HepG2 (cell line): ENCODE results near the gene ZNF99. TPM values are rescaled to one million over a fixed set of nuclear protein-coding genes. Genes with fewer than 3 reads are reported as not detected.

Source experiments
- ATAC-seq: fragments of 200-7000 bp; cut with Tn5 transposase; 3 replicates; pipeline ENCODE4 v1.9.1; 2020; ENCODE audit warnings: mild to moderate bottlenecking, moderate library complexity
- BruUV-seq: library from RNA; stranded (reverse); fragments of 400-500 nt; replicated peaks from 2 replicates; lab custom pipeline; 2021; lab: Mats Ljungman, UMichigan
- CTCF ChIA-PET: fragments of 300-600 bp; formaldehyde crosslinking; extraction: SDS; loops from one replicate; lab custom pipeline; 2021; ENCODE audit warnings: low total read pairs, inconsistent platforms, low intra/inter-chr PET ratio; lab: Yijun Ruan, JAX
- POLR2A ChIA-PET: fragments of 350-600 bp; sonication (Branson Sonifier 250); formaldehyde crosslinking; loops from one replicate; lab custom pipeline; 2020; ENCODE audit warnings: antibody characterized with exemption, inconsistent platforms; lab: Yijun Ruan, JAX
- DNase-seq: peaks from one replicate; pipeline ENCODE4 v3.0.0-alpha.2; 2015; ENCODE audit warnings: low spot score
- FAIRE-seq: peaks from 3 replicates; lab custom pipeline; 2011; peaks lifted over from hg19 to GRCh38; lab: Jason Lieb, UNC
- H2AFZ ChIP-seq: one replicate; pipeline ENCODE4 v1.6.1; 2011; ENCODE audit warnings: low read length, inconsistent platforms
- H3K27ac ChIP-seq: fragments of 300-600 bp; 3 replicates; pipeline ENCODE4 v1.8.0; 2011; ENCODE audit warnings: mixed run types, mild to moderate bottlenecking, mixed read lengths, low read length, inconsistent platforms; ENCODE audit not compliant: insufficient read depth; ENCODE audit errors: extremely low read length
- H3K27me3 ChIP-seq, 2 experiments: fragments of 200-600 bp in 1 of 2; 2 replicates in 1 of 2; 3 replicates in 1 of 2; pipeline versions ENCODE4 v1.6.0 to v1.8.0; 2011; ENCODE audit warnings: low read length in 2 of 2, mild to moderate bottlenecking in 2 of 2, moderate library complexity in 2 of 2, inconsistent platforms in 1 of 2; ENCODE audit not compliant: insufficient read depth in 2 of 2, control insufficient read depth in 1 of 2
- H3K36me3 ChIP-seq, 2 experiments: fragments of 200-600 bp in 1 of 2; replicated peaks in 1 of 2; 2 replicates in 1 of 2; 3 replicates in 1 of 2; pipeline versions ENCODE4 v1.5.1 to v1.8.0; 2011; ENCODE audit warnings: low read length in 2 of 2, inconsistent platforms in 1 of 2; ENCODE audit not compliant: insufficient read depth in 2 of 2, control insufficient read depth in 1 of 2
- H3K4me1 ChIP-seq: 2 replicates; pipeline ENCODE4 v1.5.1; 2012; ENCODE audit warnings: low read length, inconsistent platforms; ENCODE audit not compliant: insufficient read depth
- H3K4me2 ChIP-seq: 2 replicates; pipeline ENCODE4 v1.6.0; 2011; ENCODE audit warnings: low read depth, low read length, inconsistent platforms
- H3K4me3 ChIP-seq, 3 experiments: fragments of 200-600 bp in 1 of 3; sonication (generic), shearing (Covaris generic) in 1 of 3; replicated peaks in 1 of 3; 2 replicates each; pipeline ENCODE4 v1.5.1; 2011 to 2016; ENCODE audit warnings: low read length in 3 of 3, inconsistent platforms in 2 of 3, low read depth in 2 of 3, mild to moderate bottlenecking in 2 of 3, control low read depth in 1 of 3, mixed read lengths in 1 of 3; ENCODE audit not compliant: insufficient read depth in 1 of 3
- H3K79me2 ChIP-seq: one replicate; pipeline ENCODE4 v1.6.1; 2011; ENCODE audit warnings: low read length, inconsistent platforms; ENCODE audit not compliant: insufficient read depth
- H3K9ac ChIP-seq: 2 replicates; pipeline ENCODE4 v1.6.0; 2011; ENCODE audit warnings: mild to moderate bottlenecking, low read depth, low read length, inconsistent platforms; ENCODE audit not compliant: insufficient read depth
- H3K9me3 ChIP-seq: 2 replicates; pipeline ENCODE4 v1.5.1; 2012; ENCODE audit warnings: mild to moderate bottlenecking, low read length
- H4K20me1 ChIP-seq: 2 replicates; pipeline ENCODE4 v1.6.0; 2011; ENCODE audit warnings: inconsistent platforms, mild to moderate bottlenecking, low read length, moderate library complexity; ENCODE audit not compliant: insufficient read depth
- ADNP ChIP-seq: sonication (generic); formaldehyde crosslinking; IDR thresholded peaks from 2 replicates; pipeline ENCODE4 v1.4.0; 2020; ENCODE audit warnings: missing genetic modification reagents
- AHDC1 ChIP-seq: sonication (generic); formaldehyde crosslinking; IDR thresholded peaks from 2 replicates; pipeline ENCODE4 v1.5.1; 2020; ENCODE audit warnings: mild to moderate bottlenecking, missing genetic modification reagents, borderline replicate concordance
- ELF4 ChIP-seq: sonication (generic); formaldehyde crosslinking; IDR thresholded peaks from 2 replicates; pipeline ENCODE4 v1.5.0; 2020; ENCODE audit warnings: missing genetic modification reagents, mild to moderate bottlenecking, moderate library complexity, borderline replicate concordance
- GABPB1 ChIP-seq: IDR thresholded peaks from 2 replicates; pipeline ENCODE4 v1.6.1; 2016; ENCODE audit warnings: mild to moderate bottlenecking, missing genetic modification reagents, moderate library complexity, missing compliant biosample characterization
- SPEN ChIP-seq: sonication (generic); formaldehyde crosslinking; IDR thresholded peaks from 2 replicates; pipeline ENCODE4 v1.5.1; 2020; ENCODE audit warnings: low read depth, mild to moderate bottlenecking, missing genetic modification reagents
- SSRP1 ChIP-seq: IDR thresholded peaks from 2 replicates; pipeline ENCODE4 v1.6.1; 2016; ENCODE audit warnings: control low read depth
- THAP11 ChIP-seq: IDR thresholded peaks from 2 replicates; pipeline ENCODE4 v1.6.1; 2016; ENCODE audit warnings: missing biosample characterization, missing genetic modification reagents
- ZNF430 ChIP-seq: sonication (generic); formaldehyde crosslinking; IDR thresholded peaks from 2 replicates; pipeline ENCODE4 v1.9.0; 2021; ENCODE audit warnings: mild to moderate bottlenecking, missing genetic modification reagents
- ZNF563 ChIP-seq: sonication (generic); formaldehyde crosslinking; IDR thresholded peaks from 2 replicates; pipeline ENCODE4 v1.8.0; 2022; ENCODE audit warnings: mild to moderate bottlenecking, moderate library complexity, missing genetic modification reagents
- WGBS: methylation state at CpG from one replicate; pipeline ENCODE4 v1.1.6; 2017; ENCODE audit warnings: low lambda C conversion rate; 5-methylcytosine and 5-hydroxymethylcytosine counted together
- in situ Hi-C: cut with HindIII; loops from 2 replicates; pipeline ENCODE4 v1.10.0; 2017; ENCODE audit warnings: low pct_unique_long_range_greater_than_20kb; ENCODE audit not compliant: extremely low pct_ligation_motif_present
- intact Hi-C: fragments of 100-400 bp; cut with micrococcal nuclease; formaldehyde crosslinking; loops from one replicate; pipeline ENCODE4 v1.10.0; 2022; ENCODE audit not compliant: unreplicated experiment
- polyA plus RNA-seq, 8 experiments: library from polyadenylated mRNA; depleted of rRNA in 3 of 8; stranded (reverse) in 7 of 8; unstranded in 1 of 8; fragments of >200 nt; fragmentation: Illumina TruSeq in 4 of 8; extraction: Trizol in 4 of 8; gene quantifications; 2 replicates each; pipeline versions ENCODE4 v1.2.1 to v1.2.3, GENCODE V29; 2011 to 2016; ENCODE audit warnings: low read depth in 4 of 8, missing spikeins in 1 of 8, mixed read lengths in 1 of 8; ENCODE audit not compliant: insufficient read depth in 1 of 8
- total RNA-seq, 5 experiments: library from RNA; depleted of rRNA; stranded (reverse); fragments of >200 nt; fragmentation: Illumina TruSeq; extraction: Trizol; gene quantifications; 2 replicates each; pipeline ENCODE4 v1.2.3, GENCODE V29; 2016; ENCODE audit warnings: low read depth in 1 of 5

The ZNF99 gene
- total and polyA plus RNA-seq, 2 of the 13 experiments (the other 11 are each of a cell fraction or from before 2014, with no cell fraction given), result not detected

- TF ChIP-seq ZNF563 (no peak), GABPB1 (CRISPR knock-in tag) (no peak), SPEN (CRISPR knock-in tag) (no peak)
Measured at GRCh38 chr19:22814124-22814523, 30.2 kb upstream of the ZNF99 start (continued).

GRCh38 chr19:22807061-22807835, 23.3 kb upstream of the ZNF99 start:
- intact Hi-C loops, result no loop called here
- Histone ChIP-seq H3K9ac (no peak overlapping the region), H3K79me2 (no peaks in the 10 kb centered on the region)

More at GRCh38 chr19:22807061-22807835, 23.3 kb upstream of the ZNF99 start:
- 73% methylated on average over 32 of the region's 72 CpGs for WGBS
- no peaks in the 10 kb centered on the region for H4K20me1 ChIP-seq
- peaks cover 86% of the 10 kb centered on the region for H3K9me3 ChIP-seq
- H3K27ac ChIP-seq, result no peak overlapping the region
- no peaks in the 10 kb centered on the region for H3K4me1 ChIP-seq
- H3K4me2 ChIP-seq, result no peak overlapping the region
- no peak for TF ChIP-seq AHDC1 (CRISPR knock-in tag)
- no peak for TF ChIP-seq SSRP1 (CRISPR knock-in tag)
- no peak for TF ChIP-seq ADNP
- no peak for TF ChIP-seq THAP11 (CRISPR knock-in tag)
- no peak for TF ChIP-seq ZNF430 (CRISPR knock-in tag)
- no peak for TF ChIP-seq ELF4 (CRISPR knock-in tag)
- H2AFZ ChIP-seq, result no peak overlapping the region
- no peak for FAIRE-seq
- ChIA-PET POLR2A (no interaction called here), CTCF (no interaction called here)
- in situ Hi-C loops, result no loop called here
- H3K27me3 ChIP-seq, result no peaks in the 10 kb centered on the region
- BruUV-seq, result no TSS peak
- H3K36me3 ChIP-seq, result no peaks in the 10 kb centered on the region
- ATAC-seq, result no peak
- H3K4me3 ChIP-seq, result no peak overlapping the region
- DNase-seq, result no peak
